GM19193 (cell line): ENCODE measurements around the gene KRT6B.

Experiments
- POLR2A ChIP-seq: IDR thresholded peaks from 4 replicates; pipeline ENCODE4 v1.6.1; 2011; ENCODE audit not compliant: insufficient read depth, insufficient read length; ENCODE audit errors: extremely low read depth

The KRT6B gene

GRCh38 chr12:52452101-52452500 is at the start of gene KRT6B:
KRT6B (minus strand) TSS chr12:52452146; CDS start chr12:52452078, 68 bp downstream.
- TF ChIP-seq POLR2A, result no peak

- no peak for TF ChIP-seq POLR2A
These were observed 49.5 kb upstream of the KRT6B start for GRCh38 chr12:52501490-52501889.

- no peak for TF ChIP-seq POLR2A
These were observed 48.0 kb upstream of the KRT6B start for GRCh38 chr12:52499806-52500560.

GRCh38 chr12:52498946-52499345 is 47.0 kb upstream of the KRT6B start:
- no peak for TF ChIP-seq POLR2A

GRCh38 chr12:52497975-52498374 is 46.0 kb upstream of the KRT6B start:
- no peak for TF ChIP-seq POLR2A

GRCh38 chr12:52496590-52497071 is 44.7 kb upstream of the KRT6B start:
- no peak for TF ChIP-seq POLR2A

- no peak for TF ChIP-seq POLR2A
These were observed 44.1 kb upstream of the KRT6B start for GRCh38 chr12:52496054-52496453.

- no peak for TF ChIP-seq POLR2A
These were observed 43.4 kb upstream of the KRT6B start for GRCh38 chr12:52495389-52495788.

GRCh38 chr12:52494518-52494917 is 42.6 kb upstream of the KRT6B start:
- no peak for TF ChIP-seq POLR2A

- TF ChIP-seq POLR2A, result no peak
These were observed 42.2 kb upstream of the KRT6B start for GRCh38 chr12:52494100-52494499.

- no peak for TF ChIP-seq POLR2A
These were observed 41.2 kb upstream of the KRT6B start, which contains the start of gene KRT6A for GRCh38 chr12:52493172-52493571. KRT6A (minus strand) TSS chr12:52493257; CDS start chr12:52493188, 69 bp downstream.

GRCh38 chr12:52488736-52489135 is 36.8 kb upstream of the KRT6B start:
- TF ChIP-seq POLR2A, result no peak

- no peak for TF ChIP-seq POLR2A
These were observed 35.3 kb upstream of the KRT6B start for GRCh38 chr12:52487211-52487610.

- no peak for TF ChIP-seq POLR2A
These were observed 34.5 kb upstream of the KRT6B start for GRCh38 chr12:52486166-52487105.

GRCh38 chr12:52480073-52480472 is 28.1 kb upstream of the KRT6B start:
- TF ChIP-seq POLR2A, result no peak
